ENCODE measurements around the gene GOLGA2. TPM values are rescaled to one million over a fixed set of nuclear protein-coding genes. Genes with fewer than 3 reads are reported as not detected.
A peak's percentile ranks its signal among the peaks of the same experiment; 100 is the strongest.

Gene GOLGA2
- total and polyA plus RNA-seq, 2 of the 13 experiments (the other 11 are each of a cell fraction or from before 2014, with no cell fraction given), result 45.3 to 45.8 TPM

GRCh38 chr9:128276008-128276573 is 284 bp upstream of the GOLGA2 start, which contains the start of gene SWI5 (continued):
- TF ChIP-seq ZNF280D (CRISPR knock-in tag; IDR thresholded peaks at IDR 0.05) (no peak), NFKBIZ (CRISPR knock-in tag; IDR thresholded peaks at IDR 0.05) (no peak), HMGXB4 (CRISPR knock-in tag; IDR thresholded peaks at IDR 0.05; ENCODE audit: borderline replicate concordance in 1 of 2, low read depth in 1 of 2) (peak; percentile 40 to 58; a peak in 2 of 4 replicates), CHD2 (IDR thresholded peaks at IDR 0.05; ENCODE audit: low read depth, low read length) (no peak), CC2D1A (CRISPR knock-in tag; IDR thresholded peaks at IDR 0.05) (no peak), MAFK (conservative IDR thresholded peaks at IDR 0.05 in 1 of 2, IDR thresholded peaks at IDR 0.05 in 1 of 2; ENCODE audit: low read length in 2 of 2) (0 out of 4 replicates have a peak, but pooled peaks of 1 of the 2 experiments have one; percentile 0), ZBTB21 (CRISPR knock-in tag; IDR thresholded peaks at IDR 0.05) (no peak; the same call in 1 of the 2 replicates), ZNF784 (CRISPR knock-in tag; IDR thresholded peaks at IDR 0.05; ENCODE audit: borderline replicate concordance) (peak; percentile 83; the same call in 1 of the 2 replicates), RORA (CRISPR knock-in tag; IDR thresholded peaks at IDR 0.05) (no peak), ZNF547 (CRISPR knock-in tag; IDR thresholded peaks at IDR 0.05) (0 out of 2 replicates have a peak, but pooled peaks have one; percentile 45), TCF7L2 (IDR thresholded peaks at IDR 0.05; ENCODE audit: low read depth, low read length) (no peak), ZNF558 (CRISPR knock-in tag; IDR thresholded peaks at IDR 0.05; ENCODE audit: borderline replicate concordance) (peak; percentile 88; the same call in 1 of the 2 replicates), TEAD2 (CRISPR knock-in tag; IDR thresholded peaks at IDR 0.05) (no peak), FOSL2 (CRISPR knock-in tag; IDR thresholded peaks at IDR 0.05) (peak; percentile 27; the same call in 1 of the 2 replicates), ZNF574 (CRISPR knock-in tag; IDR thresholded peaks at IDR 0.05) (peak; percentile 70; the same call in 1 of the 2 replicates), DNMT3B (CRISPR knock-in tag; conservative IDR thresholded peaks at IDR 0.05) (peak; percentile 58; the same call in 1 of the 2 replicates), ZNF598 (CRISPR knock-in tag; IDR thresholded peaks at IDR 0.05; ENCODE audit: borderline replicate concordance) (no peak), ZBTB8A (CRISPR knock-in tag; IDR thresholded peaks at IDR 0.05; ENCODE audit: borderline replicate concordance, low read depth) (no peak), ZNF850 (CRISPR knock-in tag; conservative IDR thresholded peaks at IDR 0.05) (no peak), MIXL1 (CRISPR knock-in tag; IDR thresholded peaks at IDR 0.05) (no peak), SIN3A (IDR thresholded peaks at IDR 0.05; ENCODE audit: borderline replicate concordance, low read depth, low read length) (peak; percentile 31; the same call in 1 of the 2 replicates), ZBTB20 (CRISPR knock-in tag; IDR thresholded peaks at IDR 0.05; ENCODE audit: borderline replicate concordance, low read depth) (no peak)

Data from HepG2 (cell line).